ENCODE results near the gene WNK2. TPM values are rescaled to one million over a fixed set of nuclear protein-coding genes. Genes with fewer than 3 reads are reported as not detected.
A peak's percentile ranks its signal among the peaks of the same experiment; 100 is the strongest.

Gene WNK2
- total and polyA plus RNA-seq, 2 of the 4 experiments (the other 2 are of a cell fraction) = not detected

DNA sequence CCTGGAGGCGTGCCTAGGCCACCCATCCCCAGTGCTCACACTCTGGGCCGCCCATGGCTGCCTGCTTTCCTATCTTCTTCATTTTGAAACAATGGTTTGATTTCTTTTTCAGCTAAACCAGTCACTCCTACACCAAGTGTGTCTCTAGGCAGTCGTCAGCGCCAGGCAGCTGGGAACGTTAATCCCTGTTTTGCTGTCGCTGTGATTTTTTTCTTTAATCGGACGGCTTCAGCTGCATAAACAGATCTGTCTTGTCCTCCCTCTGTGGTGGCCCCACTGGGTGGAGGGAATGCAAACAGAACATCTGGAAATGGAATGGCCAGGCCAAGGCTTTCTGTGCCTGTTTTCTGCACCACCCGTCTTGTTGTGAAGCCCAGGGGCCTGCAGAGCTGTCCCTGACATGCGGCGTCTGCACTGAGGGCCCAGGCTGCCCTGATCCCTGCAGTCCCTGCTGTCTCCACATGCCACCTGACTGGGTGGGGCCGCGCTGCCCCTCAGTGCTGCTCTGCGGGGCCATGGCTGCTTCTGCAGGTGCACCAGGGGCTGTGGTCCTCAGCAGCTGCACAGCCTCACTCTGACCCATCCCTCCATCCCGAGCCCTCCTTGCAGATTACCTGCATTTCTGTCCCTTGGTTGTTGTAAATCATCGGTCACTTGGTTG, 51.5 kb downstream of the WNK2 start:
- Histone ChIP-seq H3K4ac (ENCODE audit: low read depth, low read length) (no peak overlapping the region), H4K5ac (ENCODE audit: low read depth, low read length) (no peak overlapping the region), H2AK9ac (replicated peaks; ENCODE audit: low read depth, low read length, poor library complexity) (no peak overlapping the region), H3K4me3 (ENCODE audit: insufficient read depth, low read depth, low read length) (no peak overlapping the region), H3K9me3 (ENCODE audit: control insufficient read depth, insufficient read depth, low read length) (no peaks in the 10 kb centered on the region), H3K18ac (ENCODE audit: low read depth, low read length) (no peak overlapping the region), H4K8ac (ENCODE audit: low read depth in 2 of 2, low read length in 2 of 2) (no peak overlapping the region), H3K56ac (ENCODE audit: extremely low read depth, insufficient read depth, low read length) (no peak overlapping the region), H2AFZ (replicated peaks; ENCODE audit: low read length, poor library complexity) (peak overlapping the region; percentile 33), H2BK5ac (ENCODE audit: low read depth, low read length, poor library complexity, severe bottlenecking) (no peak overlapping the region), H3K27me3 (ENCODE audit: control insufficient read depth, insufficient read depth, low read length) (peaks cover 14% of the 10 kb centered on the region), H3K27ac (ENCODE audit: insufficient read depth, low read length) (no peak overlapping the region), H2AK5ac (ENCODE audit: low read depth, low read length) (no peak overlapping the region), H3K14ac (replicated peaks; ENCODE audit: low read depth, low read length) (no peak overlapping the region), H3K23ac (ENCODE audit: low read depth, low read length) (no peak overlapping the region), H4K91ac (ENCODE audit: insufficient read depth, low read depth, low read length) (no peak overlapping the region), H3K4me1 (ENCODE audit: control insufficient read depth, insufficient read depth, low read length) (no peaks in the 10 kb centered on the region), H3K79me1 (ENCODE audit: low read depth in 1 of 2, low read length in 2 of 2) (no peaks in the 10 kb centered on the region), H3K9me1 (ENCODE audit: insufficient read depth, low read length) (no peaks in the 10 kb centered on the region), H3K36me3 (ENCODE audit: control insufficient read depth, insufficient read depth, low read length) (no peaks in the 10 kb centered on the region), H4K20me1 (ENCODE audit: insufficient read depth, low read length) (no peaks in the 10 kb centered on the region), H3K4me2 (ENCODE audit: low read depth, low read length) (no peak overlapping the region), H2BK20ac (ENCODE audit: low read depth, low read length) (no peak overlapping the region), H2BK15ac (ENCODE audit: low read depth, low read length) (no peak overlapping the region), H3K9ac (ENCODE audit: low read depth, low read length) (no peak overlapping the region), H2BK120ac (ENCODE audit: low read depth, low read length) (no peak overlapping the region)
- dilution Hi-C loops (cut with HindIII; ENCODE audit: low sequenced_read_pairs, unreplicated experiment) = no loop called here
- ChIA-PET CTCF (no interaction called here), POLR2A (ENCODE audit: unreplicated experiment) (no interaction called here)
- peak; percentile 21; the same call in 1 of the 2 replicates for ATAC-seq (ENCODE audit: low read depth)
- TF ChIP-seq, protein P1, sequence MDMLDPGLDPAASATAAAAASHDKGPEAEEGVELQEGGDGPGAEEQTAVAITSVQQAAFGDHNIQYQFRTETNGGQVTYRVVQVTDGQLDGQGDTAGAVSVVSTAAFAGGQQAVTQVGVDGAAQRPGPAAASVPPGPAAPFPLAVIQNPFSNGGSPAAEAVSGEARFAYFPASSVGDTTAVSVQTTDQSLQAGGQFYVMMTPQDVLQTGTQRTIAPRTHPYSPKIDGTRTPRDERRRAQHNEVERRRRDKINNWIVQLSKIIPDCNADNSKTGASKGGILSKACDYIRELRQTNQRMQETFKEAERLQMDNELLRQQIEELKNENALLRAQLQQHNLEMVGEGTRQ (IDR thresholded peaks at IDR 0.05; ENCODE audit: low read depth, low read length) = no peak
- TF ChIP-seq RFX5 (IDR thresholded peaks at IDR 0.05; ENCODE audit: low read depth, low read length) = no peak
- TF ChIP-seq SMC3 (IDR thresholded peaks at IDR 0.05; ENCODE audit: low read depth, low read length) = no peak
- no peak for TF ChIP-seq MAZ (IDR thresholded peaks at IDR 0.05; ENCODE audit: borderline replicate concordance, low read depth, low read length)
- TF ChIP-seq, protein P2, sequence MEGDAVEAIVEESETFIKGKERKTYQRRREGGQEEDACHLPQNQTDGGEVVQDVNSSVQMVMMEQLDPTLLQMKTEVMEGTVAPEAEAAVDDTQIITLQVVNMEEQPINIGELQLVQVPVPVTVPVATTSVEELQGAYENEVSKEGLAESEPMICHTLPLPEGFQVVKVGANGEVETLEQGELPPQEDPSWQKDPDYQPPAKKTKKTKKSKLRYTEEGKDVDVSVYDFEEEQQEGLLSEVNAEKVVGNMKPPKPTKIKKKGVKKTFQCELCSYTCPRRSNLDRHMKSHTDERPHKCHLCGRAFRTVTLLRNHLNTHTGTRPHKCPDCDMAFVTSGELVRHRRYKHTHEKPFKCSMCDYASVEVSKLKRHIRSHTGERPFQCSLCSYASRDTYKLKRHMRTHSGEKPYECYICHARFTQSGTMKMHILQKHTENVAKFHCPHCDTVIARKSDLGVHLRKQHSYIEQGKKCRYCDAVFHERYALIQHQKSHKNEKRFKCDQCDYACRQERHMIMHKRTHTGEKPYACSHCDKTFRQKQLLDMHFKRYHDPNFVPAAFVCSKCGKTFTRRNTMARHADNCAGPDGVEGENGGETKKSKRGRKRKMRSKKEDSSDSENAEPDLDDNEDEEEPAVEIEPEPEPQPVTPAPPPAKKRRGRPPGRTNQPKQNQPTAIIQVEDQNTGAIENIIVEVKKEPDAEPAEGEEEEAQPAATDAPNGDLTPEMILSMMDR (conservative IDR thresholded peaks at IDR 0.05; ENCODE audit: low read depth, low read length) = no peak
- TF ChIP-seq CEBPB (IDR thresholded peaks at IDR 0.05; ENCODE audit: low read depth, low read length) = no peak
- no peak for TF ChIP-seq NFE2L2 (IDR thresholded peaks at IDR 0.05; ENCODE audit: low read depth, low read length)
- no peak for TF ChIP-seq MXI1 (IDR thresholded peaks at IDR 0.05; ENCODE audit: borderline replicate concordance, low read depth, low read length)
- no peak for TF ChIP-seq CHD1 (IDR thresholded peaks at IDR 0.05; ENCODE audit: low read depth, low read length)
- TF ChIP-seq, protein P3, sequence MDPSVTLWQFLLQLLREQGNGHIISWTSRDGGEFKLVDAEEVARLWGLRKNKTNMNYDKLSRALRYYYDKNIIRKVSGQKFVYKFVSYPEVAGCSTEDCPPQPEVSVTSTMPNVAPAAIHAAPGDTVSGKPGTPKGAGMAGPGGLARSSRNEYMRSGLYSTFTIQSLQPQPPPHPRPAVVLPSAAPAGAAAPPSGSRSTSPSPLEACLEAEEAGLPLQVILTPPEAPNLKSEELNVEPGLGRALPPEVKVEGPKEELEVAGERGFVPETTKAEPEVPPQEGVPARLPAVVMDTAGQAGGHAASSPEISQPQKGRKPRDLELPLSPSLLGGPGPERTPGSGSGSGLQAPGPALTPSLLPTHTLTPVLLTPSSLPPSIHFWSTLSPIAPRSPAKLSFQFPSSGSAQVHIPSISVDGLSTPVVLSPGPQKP (IDR thresholded peaks at IDR 0.05; ENCODE audit: borderline replicate concordance, low read depth, low read length) = no peak
- no peak for TF ChIP-seq BHLHE40 (IDR thresholded peaks at IDR 0.05; ENCODE audit: low read depth, low read length)
- TF ChIP-seq MAFK (IDR thresholded peaks at IDR 0.05; ENCODE audit: low read depth, low read length) = no peak
- TF ChIP-seq RAD21 (IDR thresholded peaks at IDR 0.05; ENCODE audit: low read length) = no peak
- no peak for TF ChIP-seq FOS (IDR thresholded peaks at IDR 0.05; ENCODE audit: low read depth, low read length)
- TF ChIP-seq RCOR1 (IDR thresholded peaks at IDR 0.05; ENCODE audit: insufficient replicate concordance, low read length) = no peak
- no peak for TF ChIP-seq POLR2A (IDR thresholded peaks at IDR 0.05; ENCODE audit: low read depth, low read length)
- 27% methylated on average over 8 of the region's 16 CpGs; no CpG with 5 or more reads in 1 of the 2 experiments for WGBS, 2 experiments (ENCODE audit: extremely low coverage in 2 of 2, insufficient read length in 1 of 2)
- DNase-seq = no peak
- intact Hi-C loops (cut with micrococcal nuclease) = no loop called here
- no TSS peak for BruUV-seq (replicated peaks)
- in situ Hi-C loops (cut with MboI; ENCODE audit: low sequenced_read_pairs) = no loop called here

Data from IMR-90 (cell line).